Measurements from ENCODE around the gene RBM17. TPM values are rescaled to one million over a fixed set of nuclear protein-coding genes. Genes with fewer than 3 reads are reported as not detected.
"Not testable (repeated sequence)": the region's sequence is repeated elsewhere in the genome, so short reads cannot be mapped to it uniquely, and the experiment has no call there.

Gene RBM17
- total RNA-seq, 1 experiment from 2014 or later: 28.4 TPM

- intact Hi-C loops (cut with micrococcal nuclease): no loop called here
- BruUV-seq (replicated peaks): no TSS peak
- Histone ChIP-seq H3K9me3 (ENCODE audit: low read length) (no peaks in the 10 kb centered on the region), H3K9ac (ENCODE audit: low read length) (no peak within 1 kb of the TSS), H3K36me3 (ENCODE audit: low read depth, low read length) (no peaks in the 10 kb centered on the region), H3F3A (ENCODE audit: low read length, unreplicated experiment) (no peaks in the 10 kb centered on the region), H3K4me1 (ENCODE audit: insufficient read depth, low read length) (no peaks in the 10 kb centered on the region), H3K79me2 (ENCODE audit: low read length) (no peaks in the 10 kb centered on the region), H2AFZ (ENCODE audit: low read length) (no peak within 1 kb of the TSS), H3K4me3 (ENCODE audit: low read length) (no peak within 1 kb of the TSS), H3K27ac (ENCODE audit: low read length) (no peak within 1 kb of the TSS), H4K20me1 (ENCODE audit: low read length) (no peaks in the 10 kb centered on the region), H3K4me2 (ENCODE audit: low read length) (no peak within 1 kb of the TSS), H3K9me2 (replicated peaks; ENCODE audit: low read length) (no peaks in the 10 kb centered on the region), H3K27me3 (ENCODE audit: low read length) (peaks cover 4% of the 10 kb centered on the region; the same call in 1 of the 2 replicates)
- DNase-seq (no peak), ATAC-seq (no peak)
- ChIA-PET CTCF (no interaction called here), POLR2A (ENCODE audit: unreplicated experiment) (no interaction called here)
- no peak for TF ChIP-seq EZH2phosphoT487 (IDR thresholded peaks at IDR 0.05; ENCODE audit: borderline replicate concordance, low read length)
- no peak for TF ChIP-seq EZH2 (IDR thresholded peaks at IDR 0.05; ENCODE audit: low read length, unreplicated experiment)
- TF ChIP-seq, protein P1, sequence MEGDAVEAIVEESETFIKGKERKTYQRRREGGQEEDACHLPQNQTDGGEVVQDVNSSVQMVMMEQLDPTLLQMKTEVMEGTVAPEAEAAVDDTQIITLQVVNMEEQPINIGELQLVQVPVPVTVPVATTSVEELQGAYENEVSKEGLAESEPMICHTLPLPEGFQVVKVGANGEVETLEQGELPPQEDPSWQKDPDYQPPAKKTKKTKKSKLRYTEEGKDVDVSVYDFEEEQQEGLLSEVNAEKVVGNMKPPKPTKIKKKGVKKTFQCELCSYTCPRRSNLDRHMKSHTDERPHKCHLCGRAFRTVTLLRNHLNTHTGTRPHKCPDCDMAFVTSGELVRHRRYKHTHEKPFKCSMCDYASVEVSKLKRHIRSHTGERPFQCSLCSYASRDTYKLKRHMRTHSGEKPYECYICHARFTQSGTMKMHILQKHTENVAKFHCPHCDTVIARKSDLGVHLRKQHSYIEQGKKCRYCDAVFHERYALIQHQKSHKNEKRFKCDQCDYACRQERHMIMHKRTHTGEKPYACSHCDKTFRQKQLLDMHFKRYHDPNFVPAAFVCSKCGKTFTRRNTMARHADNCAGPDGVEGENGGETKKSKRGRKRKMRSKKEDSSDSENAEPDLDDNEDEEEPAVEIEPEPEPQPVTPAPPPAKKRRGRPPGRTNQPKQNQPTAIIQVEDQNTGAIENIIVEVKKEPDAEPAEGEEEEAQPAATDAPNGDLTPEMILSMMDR (conservative IDR thresholded peaks at IDR 0.05; ENCODE audit: low read depth, low read length): no peak
These were observed 26.6 kb upstream of the RBM17 start, which contains the start of gene IL2RA for GRCh38 chr10:6062101-6062771. TSS of gene IL2RA (minus strand) at chr10:6062367. CDS start at chr10:6062151, 216 bp downstream.

- H3K9me2 ChIP-seq (replicated peaks; ENCODE audit: low read length): no peaks in the 10 kb centered on the region
- no peak overlapping the region for H3K27ac ChIP-seq (ENCODE audit: low read length)
- no peaks in the 10 kb centered on the region for H3K9me3 ChIP-seq (ENCODE audit: low read length)
- H3K27me3 ChIP-seq (ENCODE audit: low read length): peaks cover 4% of the 10 kb centered on the region; the same call in 1 of the 2 replicates
- H3F3A ChIP-seq (ENCODE audit: low read length, unreplicated experiment): no peaks in the 10 kb centered on the region
- H2AFZ ChIP-seq (ENCODE audit: low read length): no peak overlapping the region
- TF ChIP-seq EZH2 (IDR thresholded peaks at IDR 0.05; ENCODE audit: low read length, unreplicated experiment) (no peak), EZH2phosphoT487 (IDR thresholded peaks at IDR 0.05; ENCODE audit: borderline replicate concordance, low read length) (no peak)
- TF ChIP-seq, protein P1 (conservative IDR thresholded peaks at IDR 0.05; ENCODE audit: low read depth, low read length): no peak
- H3K4me1 ChIP-seq (ENCODE audit: insufficient read depth, low read length): no peaks in the 10 kb centered on the region
- H3K9ac ChIP-seq (ENCODE audit: low read length): no peak overlapping the region
- intact Hi-C loops (cut with micrococcal nuclease): no loop called here
- H3K36me3 ChIP-seq (ENCODE audit: low read depth, low read length): no peaks in the 10 kb centered on the region
- H3K79me2 ChIP-seq (ENCODE audit: low read length): no peaks in the 10 kb centered on the region
- no peak overlapping the region for H3K4me3 ChIP-seq (ENCODE audit: low read length)
- ATAC-seq (no peak), DNase-seq (no peak)
- H4K20me1 ChIP-seq (ENCODE audit: low read length): no peaks in the 10 kb centered on the region
- H3K4me2 ChIP-seq (ENCODE audit: low read length): no peak overlapping the region
- ChIA-PET CTCF (no interaction called here), POLR2A (ENCODE audit: unreplicated experiment) (no interaction called here)
- BruUV-seq (replicated peaks): no TSS peak
These were observed 24.7 kb upstream of the RBM17 start for GRCh38 chr10:6064119-6064518.

- H3K27ac ChIP-seq (ENCODE audit: low read length); H3K4me3 ChIP-seq (ENCODE audit: low read length); H3F3A ChIP-seq (ENCODE audit: low read length, unreplicated experiment); H3K4me2 ChIP-seq (ENCODE audit: low read length); H2AFZ ChIP-seq (ENCODE audit: low read length); intact Hi-C loops (cut with micrococcal nuclease); ATAC-seq; H3K9ac ChIP-seq (ENCODE audit: low read length); CTCF ChIA-PET; H3K27me3 ChIP-seq (ENCODE audit: low read length); H3K79me2 ChIP-seq (ENCODE audit: low read length); H3K4me1 ChIP-seq (ENCODE audit: insufficient read depth, low read length); POLR2A ChIA-PET (ENCODE audit: unreplicated experiment); H3K9me3 ChIP-seq (ENCODE audit: low read length); H4K20me1 ChIP-seq (ENCODE audit: low read length); DNase-seq; H3K36me3 ChIP-seq (ENCODE audit: low read depth, low read length); BruUV-seq (replicated peaks); H3K9me2 ChIP-seq (replicated peaks; ENCODE audit: low read length): not testable (repeated sequence)
These were observed 24.1 kb upstream of the RBM17 start for GRCh38 chr10:6064726-6065125.

Data from PC-3 (cell line).